Measurements from ENCODE around the gene TRAF1.

- TF ChIP-seq EP300 (IDR thresholded peaks at IDR 0.05) (no peak), POLR2A (IDR thresholded peaks at IDR 0.05) (no peak)
- TF ChIP-seq, protein P1, sequence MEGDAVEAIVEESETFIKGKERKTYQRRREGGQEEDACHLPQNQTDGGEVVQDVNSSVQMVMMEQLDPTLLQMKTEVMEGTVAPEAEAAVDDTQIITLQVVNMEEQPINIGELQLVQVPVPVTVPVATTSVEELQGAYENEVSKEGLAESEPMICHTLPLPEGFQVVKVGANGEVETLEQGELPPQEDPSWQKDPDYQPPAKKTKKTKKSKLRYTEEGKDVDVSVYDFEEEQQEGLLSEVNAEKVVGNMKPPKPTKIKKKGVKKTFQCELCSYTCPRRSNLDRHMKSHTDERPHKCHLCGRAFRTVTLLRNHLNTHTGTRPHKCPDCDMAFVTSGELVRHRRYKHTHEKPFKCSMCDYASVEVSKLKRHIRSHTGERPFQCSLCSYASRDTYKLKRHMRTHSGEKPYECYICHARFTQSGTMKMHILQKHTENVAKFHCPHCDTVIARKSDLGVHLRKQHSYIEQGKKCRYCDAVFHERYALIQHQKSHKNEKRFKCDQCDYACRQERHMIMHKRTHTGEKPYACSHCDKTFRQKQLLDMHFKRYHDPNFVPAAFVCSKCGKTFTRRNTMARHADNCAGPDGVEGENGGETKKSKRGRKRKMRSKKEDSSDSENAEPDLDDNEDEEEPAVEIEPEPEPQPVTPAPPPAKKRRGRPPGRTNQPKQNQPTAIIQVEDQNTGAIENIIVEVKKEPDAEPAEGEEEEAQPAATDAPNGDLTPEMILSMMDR (IDR thresholded peaks at IDR 0.05) = no peak
These were observed 58.3 kb downstream of the TRAF1 start for GRCh38 chr9:120868339-120868675.

All from suprapubic skin (tissue), 3 donors.